ENCODE data around the gene SKI.

GRCh38 chr1:2234762-2235113 is 6.6 kb downstream of the SKI start:
- TF ChIP-seq, protein P1, sequence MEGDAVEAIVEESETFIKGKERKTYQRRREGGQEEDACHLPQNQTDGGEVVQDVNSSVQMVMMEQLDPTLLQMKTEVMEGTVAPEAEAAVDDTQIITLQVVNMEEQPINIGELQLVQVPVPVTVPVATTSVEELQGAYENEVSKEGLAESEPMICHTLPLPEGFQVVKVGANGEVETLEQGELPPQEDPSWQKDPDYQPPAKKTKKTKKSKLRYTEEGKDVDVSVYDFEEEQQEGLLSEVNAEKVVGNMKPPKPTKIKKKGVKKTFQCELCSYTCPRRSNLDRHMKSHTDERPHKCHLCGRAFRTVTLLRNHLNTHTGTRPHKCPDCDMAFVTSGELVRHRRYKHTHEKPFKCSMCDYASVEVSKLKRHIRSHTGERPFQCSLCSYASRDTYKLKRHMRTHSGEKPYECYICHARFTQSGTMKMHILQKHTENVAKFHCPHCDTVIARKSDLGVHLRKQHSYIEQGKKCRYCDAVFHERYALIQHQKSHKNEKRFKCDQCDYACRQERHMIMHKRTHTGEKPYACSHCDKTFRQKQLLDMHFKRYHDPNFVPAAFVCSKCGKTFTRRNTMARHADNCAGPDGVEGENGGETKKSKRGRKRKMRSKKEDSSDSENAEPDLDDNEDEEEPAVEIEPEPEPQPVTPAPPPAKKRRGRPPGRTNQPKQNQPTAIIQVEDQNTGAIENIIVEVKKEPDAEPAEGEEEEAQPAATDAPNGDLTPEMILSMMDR (conservative IDR thresholded peaks at IDR 0.05; ENCODE audit: low read length) = no peak
- no peak for TF ChIP-seq EZH2phosphoT487 (IDR thresholded peaks at IDR 0.05; ENCODE audit: borderline replicate concordance, low read depth, low read length)

Data from OCI-LY7 (cell line).